Measurements from ENCODE around the gene ZSCAN5A. TPM values are rescaled to one million over a fixed set of nuclear protein-coding genes. Genes with fewer than 3 reads are reported as not detected.
A peak's percentile ranks its signal among the peaks of the same experiment; 100 is the strongest.
"Not testable (repeated sequence)": the region's sequence is repeated elsewhere in the genome, so short reads cannot be mapped to it uniquely, and the experiment has no call there.

The ZSCAN5A gene
- total and polyA plus RNA-seq, 2 of the 13 experiments (the other 11 are each of a cell fraction or from before 2014, with no cell fraction given), result 9.5 to 17.8 TPM

DNA sequence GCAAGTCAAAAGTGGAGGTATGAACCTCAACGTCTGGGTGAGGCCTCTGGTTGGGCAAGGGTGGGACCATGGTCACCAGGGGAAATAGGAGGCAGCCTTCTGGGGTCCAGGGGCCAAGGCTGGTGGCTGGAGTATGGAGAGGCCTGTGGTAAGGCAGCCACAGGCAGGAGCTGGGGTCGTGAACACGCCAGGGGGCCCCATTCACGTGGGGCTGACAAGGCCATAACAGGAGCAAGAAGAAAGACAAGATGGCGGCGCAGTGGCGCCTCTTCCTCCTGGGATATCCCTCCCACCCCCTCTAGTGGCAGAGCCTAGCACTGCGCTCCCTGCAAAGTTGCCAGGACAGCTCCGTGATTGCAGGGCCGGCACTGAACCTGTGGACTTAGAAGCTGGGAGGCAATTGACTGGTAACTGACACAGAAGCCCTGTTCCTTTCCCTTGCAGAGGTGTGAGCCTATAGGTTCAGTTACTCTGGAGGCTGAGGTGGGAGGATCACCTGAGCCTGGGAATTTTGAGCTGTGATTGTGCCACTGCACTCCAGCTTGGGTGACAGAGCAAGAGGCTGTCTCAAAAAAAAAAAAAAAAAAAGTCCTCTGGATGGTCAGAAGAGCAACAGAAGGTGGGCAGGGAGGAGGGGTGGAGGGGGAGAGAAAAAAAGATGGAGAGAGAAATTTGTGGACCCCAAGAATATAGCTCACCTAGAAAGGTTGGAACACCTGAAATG, 61.8 kb downstream of the ZSCAN5A start (continued):
- TF ChIP-seq NONO (IDR thresholded peaks at IDR 0.05), result no peak
- 0 out of 2 replicates have a peak, but pooled peaks have one; percentile 37 for TF ChIP-seq NONO (CRISPR knock-in tag; conservative IDR thresholded peaks at IDR 0.05)
- no peak for TF ChIP-seq KLF13 (CRISPR knock-in tag; IDR thresholded peaks at IDR 0.05)
- TF ChIP-seq HOXA3 (CRISPR knock-in tag; IDR thresholded peaks at IDR 0.05), result peak; percentile 89
- no peak for TF ChIP-seq TAF1 (CRISPR knock-in tag; IDR thresholded peaks at IDR 0.05)
- no peak for TF ChIP-seq NFKB2 (CRISPR knock-in tag; IDR thresholded peaks at IDR 0.05; ENCODE audit: borderline replicate concordance)
- TF ChIP-seq RAD21 (CRISPR knock-in tag; IDR thresholded peaks at IDR 0.05), result 0 out of 2 replicates have a peak, but pooled peaks have one; percentile 32
- TF ChIP-seq STAG1 (CRISPR knock-in tag; IDR thresholded peaks at IDR 0.05), result peak; percentile 69
- TF ChIP-seq POGZ (CRISPR knock-in tag; IDR thresholded peaks at IDR 0.05), result peak; percentile 92
- TF ChIP-seq ZNF878 (CRISPR knock-in tag; IDR thresholded peaks at IDR 0.05), result no peak
- peak; percentile 80 for TF ChIP-seq ZMYM4 (CRISPR knock-in tag; IDR thresholded peaks at IDR 0.05)
- no peak for TF ChIP-seq ZNF17 (CRISPR knock-in tag; IDR thresholded peaks at IDR 0.05)
- no peak for TF ChIP-seq HOXA7 (CRISPR knock-in tag; IDR thresholded peaks at IDR 0.05)
- no peak for TF ChIP-seq HNF1A (IDR thresholded peaks at IDR 0.05; ENCODE audit: low read depth)
- no peak for TF ChIP-seq HNF1A (CRISPR knock-in tag; IDR thresholded peaks at IDR 0.05; ENCODE audit: borderline replicate concordance)
- peak; percentile 78 for TF ChIP-seq YY1 (IDR thresholded peaks at IDR 0.05; ENCODE audit: insufficient read depth, insufficient replicate concordance, low read depth, low read length)
- TF ChIP-seq, protein P1, sequence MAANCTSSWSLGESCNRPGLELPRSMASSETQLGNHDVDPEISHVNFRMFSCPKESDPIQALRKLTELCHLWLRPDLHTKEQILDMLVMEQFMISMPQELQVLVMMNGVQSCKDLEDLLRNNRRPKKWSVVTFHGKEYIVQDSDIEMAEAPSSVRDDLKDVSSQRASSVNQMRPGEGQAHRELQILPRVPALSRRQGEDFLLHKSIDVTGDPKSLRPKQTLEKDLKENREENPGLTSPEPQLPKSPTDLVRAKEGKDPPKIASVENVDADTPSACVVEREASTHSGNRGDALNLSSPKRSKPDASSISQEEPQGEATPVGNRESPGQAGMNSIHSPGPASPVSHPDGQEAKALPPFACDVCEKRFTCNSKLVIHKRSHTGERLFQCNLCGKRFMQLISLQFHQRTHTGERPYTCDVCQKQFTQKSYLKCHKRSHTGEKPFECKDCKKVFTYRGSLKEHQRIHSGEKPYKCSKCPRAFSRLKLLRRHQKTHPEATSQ (CRISPR knock-in tag; IDR thresholded peaks at IDR 0.05; ENCODE audit: borderline replicate concordance), result peak; percentile 35; the same call in 1 of the 2 replicates

DNA sequence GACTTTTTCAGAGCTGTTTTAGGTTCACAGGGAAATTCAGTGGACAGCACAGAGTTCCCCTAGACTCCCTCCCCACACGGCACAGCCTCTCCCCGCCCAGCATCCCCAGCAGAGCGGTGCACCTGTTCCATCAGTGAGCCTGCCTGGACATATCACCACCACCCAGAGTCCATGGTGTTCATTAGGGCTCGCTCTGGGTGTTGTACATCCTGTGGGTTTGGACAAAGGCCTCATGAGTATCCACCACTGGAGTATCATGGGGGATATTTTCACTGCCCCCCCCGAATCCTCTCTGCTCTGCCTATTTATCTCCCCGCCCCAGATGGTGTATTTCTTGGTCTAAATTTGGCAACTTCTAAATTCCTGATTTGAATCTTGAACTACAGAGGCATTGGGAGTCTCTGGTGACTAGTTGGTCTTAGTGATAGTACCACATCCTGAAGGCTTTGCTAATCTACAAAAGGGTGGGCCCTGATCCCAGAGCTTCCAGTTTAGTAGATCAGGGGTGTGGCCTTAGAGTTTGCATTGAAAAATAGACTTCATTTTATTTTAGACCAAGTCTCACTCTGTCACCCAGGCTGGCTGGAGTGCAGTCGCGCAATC, 65.8 kb downstream of the ZSCAN5A start:
- H3K36me3 ChIP-seq (replicated peaks in 1 of 2; ENCODE audit: control insufficient read depth in 1 of 2, insufficient read depth in 2 of 2, low read length in 2 of 2); H3K79me2 ChIP-seq (ENCODE audit: insufficient read depth, low read length); H4K20me1 ChIP-seq (ENCODE audit: insufficient read depth, low read length); H3K9me3 ChIP-seq (ENCODE audit: low read length); DNase-seq (ENCODE audit: low spot score); H3K9ac ChIP-seq (ENCODE audit: insufficient read depth, low read depth, low read length); H3K4me3 ChIP-seq (replicated peaks in 1 of 3; ENCODE audit: insufficient read depth in 1 of 3, low read depth in 2 of 3, low read length in 3 of 3); POLR2A ChIA-PET; CTCF ChIA-PET (ENCODE audit: low intra/inter-chr PET ratio, low total read pairs); FAIRE-seq; H3K4me1 ChIP-seq (ENCODE audit: insufficient read depth, low read length); ATAC-seq; BruUV-seq (replicated peaks); H3K4me2 ChIP-seq (ENCODE audit: low read depth, low read length); H2AFZ ChIP-seq (ENCODE audit: low read length); intact Hi-C loops (cut with micrococcal nuclease; ENCODE audit: unreplicated experiment); in situ Hi-C loops (cut with HindIII; ENCODE audit: extremely low pct_ligation_motif_present, low pct_unique_long_range_greater_than_20kb); H3K27ac ChIP-seq (ENCODE audit: extremely low read length, insufficient read depth, low read length); H3K27me3 ChIP-seq (ENCODE audit: control insufficient read depth in 1 of 2, insufficient read depth in 2 of 2, low read length in 2 of 2): not testable (repeated sequence)
- WGBS (ENCODE audit: low lambda C conversion rate), result 93% methylated on average over 8 of the region's 8 CpGs

All from HepG2 (cell line).